Right lung (tissue), 5 donors: ENCODE measurements around the gene MED13L. TPM values are rescaled to one million over a fixed set of nuclear protein-coding genes. Genes with fewer than 3 reads are reported as not detected.
"Not testable (repeated sequence)": the region's sequence is repeated elsewhere in the genome, so short reads cannot be mapped to it uniquely, and the experiment has no call there.

Source experiments
- DNase-seq, 2 donors: peaks; one replicate each; pipeline ENCODE4 v3.0.0-alpha.2; 2013
- polyA plus RNA-seq, 5 donors: library from polyadenylated mRNA; unstranded; fragments of 120-200 nt; gene quantifications; one replicate each; pipeline versions ENCODE4 v1.2.1 to v1.2.3, GENCODE V29; 2013; ENCODE audit warnings: inconsistent platforms in 1 of 5, low replicate concordance in 1 of 5; ENCODE audit not compliant: insufficient read length in 5 of 5, insufficient read depth in 1 of 5

MED13L gene
- polyA plus RNA-seq, 5 donors: 56.1 to 104 (median 95.9) TPM

GRCh38 chr12:116257215-116257614 is 20.3 kb downstream of the MED13L start:
- DNase-seq: no peak

- DNase-seq: no peak
Measured at GRCh38 chr12:116249938-116250337, 27.6 kb downstream of the MED13L start.

GRCh38 chr12:116248930-116249329 is 28.6 kb downstream of the MED13L start:
- DNase-seq: no peak

GRCh38 chr12:116248433-116248832 is 29.1 kb downstream of the MED13L start:
- no peak for DNase-seq

- DNase-seq: peak in 1 of 2 donors; percentile 47
Measured at GRCh38 chr12:116247377-116247776, 30.1 kb downstream of the MED13L start.

GRCh38 chr12:116246490-116247179 is 30.9 kb downstream of the MED13L start:
- no peak for DNase-seq

GRCh38 chr12:116245189-116245588 is 32.3 kb downstream of the MED13L start:
- DNase-seq: no peak

GRCh38 chr12:116244474-116245090 is 32.9 kb downstream of the MED13L start:
- DNase-seq: no peak

- DNase-seq: no peak
Measured at GRCh38 chr12:116244001-116244400, 33.5 kb downstream of the MED13L start.

GRCh38 chr12:116242740-116243139 is 34.8 kb downstream of the MED13L start:
- no peak for DNase-seq

- no peak for DNase-seq
Measured at GRCh38 chr12:116241157-116241759, 36.2 kb downstream of the MED13L start.

GRCh38 chr12:116238570-116239119 is 38.8 kb downstream of the MED13L start:
- not testable (repeated sequence) for DNase-seq

GRCh38 chr12:116238149-116238548 is 39.3 kb downstream of the MED13L start:
- DNase-seq: no peak

GRCh38 chr12:116236976-116237375 is 40.5 kb downstream of the MED13L start:
- DNase-seq: no peak

- peak in 1 of 2 donors; percentile 42 for DNase-seq
Measured at GRCh38 chr12:116236148-116236731, 41.3 kb downstream of the MED13L start.

- DNase-seq: not testable (repeated sequence)
Measured at GRCh38 chr12:116234148-116234547, 43.3 kb downstream of the MED13L start.

GRCh38 chr12:116233669-116234068 is 43.8 kb downstream of the MED13L start:
- DNase-seq: no peak

GRCh38 chr12:116227811-116228210 is 49.7 kb downstream of the MED13L start:
- no peak for DNase-seq

- DNase-seq: no peak
Measured at GRCh38 chr12:116226026-116226425, 51.5 kb downstream of the MED13L start.

GRCh38 chr12:116222358-116222757 is 55.1 kb downstream of the MED13L start:
- peak; percentile 79 to 88 for DNase-seq

- no peak for DNase-seq
Measured at GRCh38 chr12:116220756-116221155, 56.7 kb downstream of the MED13L start.

- DNase-seq: no peak
Measured at GRCh38 chr12:116217045-116217735, 60.3 kb downstream of the MED13L start.
